ENCODE results near the gene MAN2B1. TPM values are rescaled to one million over a fixed set of nuclear protein-coding genes. Genes with fewer than 3 reads are reported as not detected.

MAN2B1 gene
- total and polyA plus RNA-seq, 2 of the 8 experiments (the other 6 are each of a cell fraction or from before 2014, with no cell fraction given): 55.3 to 76.3 TPM

DNA sequence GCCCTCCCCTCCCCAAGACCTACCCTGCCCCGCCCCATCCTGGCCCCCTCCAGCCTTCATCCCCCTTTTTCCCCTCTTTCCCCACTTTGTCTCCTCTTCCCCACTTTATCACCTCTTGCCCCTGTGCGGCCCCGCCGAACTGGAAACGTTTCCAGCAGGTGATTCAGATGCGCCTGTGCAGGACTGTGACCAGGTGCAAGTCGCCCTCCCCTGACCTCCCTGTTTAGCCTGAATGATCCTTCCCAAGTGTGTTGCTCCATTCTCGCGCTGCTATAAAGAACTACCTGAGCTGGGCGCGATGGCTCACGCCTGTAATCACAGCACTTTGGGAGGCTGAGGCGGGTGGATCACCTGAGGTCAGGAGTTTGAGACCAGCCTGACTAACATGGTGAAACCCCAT lies 29.9 kb downstream of the MAN2B1 start:
- H3K27ac ChIP-seq (ENCODE audit: low read depth, low read length): no peak overlapping the region
- H3K4ac ChIP-seq (replicated peaks; ENCODE audit: insufficient read length, low read depth, low read length): no peak overlapping the region
- H3K79me2 ChIP-seq (ENCODE audit: control insufficient read depth in 1 of 2, insufficient read depth in 2 of 2, low read length in 2 of 2): no peaks in the 10 kb centered on the region
- H3K79me1 ChIP-seq (ENCODE audit: low read depth, low read length): no peaks in the 10 kb centered on the region
- ChIA-PET CTCF (ENCODE audit: partially characterized antibody) (no interaction called here), POLR2A (ENCODE audit: partially characterized antibody) (interaction anchor here (0.7 to 0.9 kb wide), 2 partner anchors 11 to 23 kb away, joined by 3 read pairs; no protein-coding TSS in a partner anchor)
- H2BK120ac ChIP-seq (replicated peaks; ENCODE audit: low read depth, low read length): no peak overlapping the region
- H3K4me1 ChIP-seq (replicated peaks in 1 of 4; ENCODE audit: control insufficient read depth in 3 of 4, insufficient read depth in 4 of 4, low read length in 3 of 4): no peaks in the 10 kb centered on the region; a peak in 2 of 7 replicates
- H4K91ac ChIP-seq (replicated peaks; ENCODE audit: insufficient read length, low read length): no peak overlapping the region
- H2BK5ac ChIP-seq (ENCODE audit: low read depth, low read length): no peak overlapping the region
- H3K9me3 ChIP-seq (ENCODE audit: insufficient read depth in 2 of 2, low read depth in 1 of 2, low read length in 1 of 2): no peaks in the 10 kb centered on the region
- H3K18ac ChIP-seq (ENCODE audit: extremely low read depth, low read length): no peak overlapping the region; the same call in 1 of the 2 replicates
- no peak overlapping the region for H4K5ac ChIP-seq (ENCODE audit: insufficient read length, low read depth, low read length)
- H2AFZ ChIP-seq (ENCODE audit: low read length): no peak overlapping the region
- no peak overlapping the region for H3K9ac ChIP-seq (replicated peaks in 1 of 4; ENCODE audit: extremely low read depth in 1 of 4, low read depth in 3 of 4, low read length in 3 of 4)
- no peak overlapping the region for H3K56ac ChIP-seq (replicated peaks; ENCODE audit: insufficient read length, low read depth, low read length)
- no peak overlapping the region for H3K14ac ChIP-seq (ENCODE audit: insufficient read length)
- H3K4me2 ChIP-seq (ENCODE audit: insufficient read depth in 1 of 2, low read depth in 2 of 2, low read length in 2 of 2): no peak overlapping the region
- DNase-seq (ENCODE audit: low read depth in 1 of 2, low spot score in 2 of 2) (no peak), FAIRE-seq (no peak)
- no peak overlapping the region for H3K4me3 ChIP-seq (ENCODE audit: extremely low read depth in 1 of 4, insufficient read depth in 2 of 4, low read depth in 3 of 4, low read length in 4 of 4)
- H4K8ac ChIP-seq (ENCODE audit: extremely low read depth, insufficient read depth, low read length): no peak overlapping the region
- no peak for TF ChIP-seq RAD21 (IDR thresholded peaks at IDR 0.05 in 1 of 2, conservative IDR thresholded peaks at IDR 0.05 in 1 of 2; ENCODE audit: low read depth in 2 of 2, low read length in 2 of 2)
- no peak for TF ChIP-seq HDAC6 (IDR thresholded peaks at IDR 0.05; ENCODE audit: low read depth, low read length)
- TF ChIP-seq HDAC2 (IDR thresholded peaks at IDR 0.05; ENCODE audit: borderline replicate concordance in 1 of 2, low read depth in 2 of 2, low read length in 2 of 2): no peak
- TF ChIP-seq GTF2F1 (IDR thresholded peaks at IDR 0.05; ENCODE audit: borderline replicate concordance, low read depth, low read length): no peak
- TF ChIP-seq JUN (IDR thresholded peaks at IDR 0.05; ENCODE audit: low read depth, low read length): no peak
- no peak for TF ChIP-seq CBX8 (IDR thresholded peaks at IDR 0.05; ENCODE audit: borderline replicate concordance, low read depth, low read length)
- TF ChIP-seq JUND (IDR thresholded peaks at IDR 0.05; ENCODE audit: low read length): no peak
- TF ChIP-seq CBX5 (IDR thresholded peaks at IDR 0.05; ENCODE audit: low read depth, low read length): no peak
- TF ChIP-seq ASH2L (IDR thresholded peaks at IDR 0.05; ENCODE audit: low read length): no peak
- TF ChIP-seq TBP (IDR thresholded peaks at IDR 0.05; ENCODE audit: low read depth, low read length): no peak
- TF ChIP-seq ZNF274 (IDR thresholded peaks at IDR 0.05; ENCODE audit: borderline replicate concordance, extremely low read depth, low read length): no peak
- TF ChIP-seq EZH2 (IDR thresholded peaks at IDR 0.05; ENCODE audit: low read depth, low read length, severe bottlenecking): no peak
- TF ChIP-seq CHD1 (IDR thresholded peaks at IDR 0.05; ENCODE audit: low read depth, low read length): no peak
- TF ChIP-seq, protein P1, sequence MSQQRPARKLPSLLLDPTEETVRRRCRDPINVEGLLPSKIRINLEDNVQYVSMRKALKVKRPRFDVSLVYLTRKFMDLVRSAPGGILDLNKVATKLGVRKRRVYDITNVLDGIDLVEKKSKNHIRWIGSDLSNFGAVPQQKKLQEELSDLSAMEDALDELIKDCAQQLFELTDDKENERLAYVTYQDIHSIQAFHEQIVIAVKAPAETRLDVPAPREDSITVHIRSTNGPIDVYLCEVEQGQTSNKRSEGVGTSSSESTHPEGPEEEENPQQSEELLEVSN (IDR thresholded peaks at IDR 0.05): no peak
- no peaks in the 10 kb centered on the region for H4K20me1 ChIP-seq (replicated peaks in 1 of 2; ENCODE audit: control insufficient read depth in 1 of 2, insufficient read depth in 2 of 2, low read length in 2 of 2)
- H3K23ac ChIP-seq (ENCODE audit: insufficient read length): no peak overlapping the region
- H3K27me3 ChIP-seq (replicated peaks in 1 of 4; ENCODE audit: control insufficient read depth in 3 of 4, extremely low read depth in 1 of 4, insufficient read depth in 3 of 4, low read length in 3 of 4): no peaks in the 10 kb centered on the region
- no peak overlapping the region for H2BK20ac ChIP-seq (ENCODE audit: low read length)
- no peak overlapping the region for H2BK12ac ChIP-seq (ENCODE audit: low read depth, low read length)
- H3K36me3 ChIP-seq (ENCODE audit: control insufficient read depth in 2 of 4, insufficient read depth in 4 of 4, low read length in 3 of 4): no peaks in the 10 kb centered on the region
- peaks cover 1% of the 10 kb centered on the region; the same call in 1 of the 2 replicates for H3K23me2 ChIP-seq (ENCODE audit: low read depth, low read length)
- WGBS, 2 experiments (ENCODE audit: extremely low coverage in 1 of 2, insufficient coverage in 1 of 2, insufficient read length in 1 of 2, insufficient replicate concordance in 2 of 2, low coverage in 1 of 2, low lambda C conversion rate in 2 of 2, missing lambda C conversion rate in 1 of 2): 97% methylated on average over 7 of the region's 13 CpGs; no CpG with 5 or more reads in 1 of the 2 experiments
- H2AK5ac ChIP-seq (ENCODE audit: low read depth, low read length): no peak overlapping the region
- no peak overlapping the region for H2BK15ac ChIP-seq (ENCODE audit: low read length)
